ENCODE measurements around the gene GPR78.

Gene GPR78

DNA sequence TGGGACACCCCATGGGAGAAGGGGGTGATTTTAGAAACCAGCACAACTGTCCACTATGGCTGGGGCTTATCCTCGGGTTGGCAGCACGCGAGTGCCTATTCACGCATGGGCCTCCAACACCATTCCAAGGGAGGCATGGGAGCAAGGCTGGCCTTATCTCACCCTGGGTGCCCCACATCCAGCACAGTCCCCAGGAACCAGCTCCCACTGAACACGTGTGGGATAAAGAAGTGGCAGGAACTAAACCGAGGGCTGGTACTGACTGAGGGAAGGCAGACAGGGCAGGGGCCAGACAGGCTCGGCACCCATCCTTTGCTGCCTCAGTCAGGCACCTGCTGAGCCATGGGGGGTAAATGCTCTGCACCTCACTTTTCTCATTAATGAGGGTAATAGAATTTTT is 43.7 kb upstream of the GPR78 start:
- DNase-seq: no peak
- H3K4me1 Mint-ChIP-seq: peaks cover 11% of the 10 kb centered on the region
- TF ChIP-seq, protein P1, sequence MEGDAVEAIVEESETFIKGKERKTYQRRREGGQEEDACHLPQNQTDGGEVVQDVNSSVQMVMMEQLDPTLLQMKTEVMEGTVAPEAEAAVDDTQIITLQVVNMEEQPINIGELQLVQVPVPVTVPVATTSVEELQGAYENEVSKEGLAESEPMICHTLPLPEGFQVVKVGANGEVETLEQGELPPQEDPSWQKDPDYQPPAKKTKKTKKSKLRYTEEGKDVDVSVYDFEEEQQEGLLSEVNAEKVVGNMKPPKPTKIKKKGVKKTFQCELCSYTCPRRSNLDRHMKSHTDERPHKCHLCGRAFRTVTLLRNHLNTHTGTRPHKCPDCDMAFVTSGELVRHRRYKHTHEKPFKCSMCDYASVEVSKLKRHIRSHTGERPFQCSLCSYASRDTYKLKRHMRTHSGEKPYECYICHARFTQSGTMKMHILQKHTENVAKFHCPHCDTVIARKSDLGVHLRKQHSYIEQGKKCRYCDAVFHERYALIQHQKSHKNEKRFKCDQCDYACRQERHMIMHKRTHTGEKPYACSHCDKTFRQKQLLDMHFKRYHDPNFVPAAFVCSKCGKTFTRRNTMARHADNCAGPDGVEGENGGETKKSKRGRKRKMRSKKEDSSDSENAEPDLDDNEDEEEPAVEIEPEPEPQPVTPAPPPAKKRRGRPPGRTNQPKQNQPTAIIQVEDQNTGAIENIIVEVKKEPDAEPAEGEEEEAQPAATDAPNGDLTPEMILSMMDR (IDR thresholded peaks at IDR 0.05): no peak
- no peak overlapping the region for H3K4me3 Mint-ChIP-seq
- no peaks in the 10 kb centered on the region for H3K36me3 Mint-ChIP-seq (ENCODE audit: low read depth)
- no peaks in the 10 kb centered on the region for H3K9me3 Mint-ChIP-seq
- no peaks in the 10 kb centered on the region for H3K27me3 Mint-ChIP-seq (ENCODE audit: low read depth, poor library complexity)
- no peak overlapping the region for H3K27ac Mint-ChIP-seq

DNA sequence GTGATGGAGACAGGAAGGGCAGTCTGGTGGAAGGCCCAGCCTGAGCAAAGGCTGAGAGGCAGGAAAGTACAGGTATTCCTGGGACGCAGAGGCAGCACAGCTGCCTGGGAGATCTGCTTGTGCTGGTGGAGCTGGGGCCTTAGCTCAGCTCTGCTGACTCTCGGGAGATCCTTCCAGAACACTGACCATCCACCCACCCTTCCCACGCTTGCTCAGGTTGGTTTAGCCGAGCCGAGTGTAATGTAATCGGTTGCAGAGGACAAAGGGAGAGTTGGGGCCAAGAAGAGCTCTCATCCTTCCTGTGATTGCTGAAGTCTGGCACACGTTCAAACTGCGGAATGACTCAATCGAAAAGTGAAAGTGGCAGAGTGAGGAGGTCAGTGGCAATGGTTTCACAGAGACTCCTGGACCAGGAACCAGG is 43.1 kb upstream of the GPR78 start:
- Mint-ChIP-seq H3K27me3 (ENCODE audit: low read depth, poor library complexity) (no peaks in the 10 kb centered on the region), H3K4me3 (no peak overlapping the region), H3K36me3 (ENCODE audit: low read depth) (no peaks in the 10 kb centered on the region), H3K9me3 (no peaks in the 10 kb centered on the region), H3K27ac (no peak overlapping the region), H3K4me1 (peaks cover 11% of the 10 kb centered on the region)
- TF ChIP-seq, protein P1 (IDR thresholded peaks at IDR 0.05): no peak
- DNase-seq: no peak

- TF ChIP-seq, protein P1 (IDR thresholded peaks at IDR 0.05): no peak
- peaks cover 11% of the 10 kb centered on the region for H3K4me1 Mint-ChIP-seq
- H3K27ac Mint-ChIP-seq: no peak overlapping the region
- H3K4me3 Mint-ChIP-seq: no peak overlapping the region
- DNase-seq: no peak
- no peaks in the 10 kb centered on the region for H3K36me3 Mint-ChIP-seq (ENCODE audit: low read depth)
- no peaks in the 10 kb centered on the region for H3K9me3 Mint-ChIP-seq
- H3K27me3 Mint-ChIP-seq (ENCODE audit: low read depth, poor library complexity): peaks cover 3% of the 10 kb centered on the region
Observed at GRCh38 chr4:8538076-8538702, 42.0 kb upstream of the GPR78 start.

GRCh38 chr4:8538703-8539567 is 41.3 kb upstream of the GPR78 start:
- H3K4me1 Mint-ChIP-seq: peaks cover 8% of the 10 kb centered on the region
- no peak for DNase-seq
- no peaks in the 10 kb centered on the region for H3K9me3 Mint-ChIP-seq
- H3K36me3 Mint-ChIP-seq (ENCODE audit: low read depth): no peaks in the 10 kb centered on the region
- no peak overlapping the region for H3K4me3 Mint-ChIP-seq
- no peak overlapping the region for H3K27ac Mint-ChIP-seq
- H3K27me3 Mint-ChIP-seq (ENCODE audit: low read depth, poor library complexity): peaks cover 3% of the 10 kb centered on the region
- TF ChIP-seq, protein P1 (IDR thresholded peaks at IDR 0.05): no peak

- Mint-ChIP-seq H3K27me3 (ENCODE audit: low read depth, poor library complexity) (peaks cover 3% of the 10 kb centered on the region), H3K27ac (no peak overlapping the region), H3K4me1 (peaks cover under 1% of the 10 kb centered on the region), H3K36me3 (ENCODE audit: low read depth) (no peaks in the 10 kb centered on the region), H3K4me3 (no peak overlapping the region), H3K9me3 (no peaks in the 10 kb centered on the region)
- no peak for DNase-seq
- TF ChIP-seq, protein P1 (IDR thresholded peaks at IDR 0.05): no peak
Observed at GRCh38 chr4:8539661-8540060, 40.5 kb upstream of the GPR78 start.
